ENCODE data around the gene NRXN3. TPM values are rescaled to one million over a fixed set of nuclear protein-coding genes. Genes with fewer than 3 reads are reported as not detected.

The NRXN3 gene
- total and polyA plus RNA-seq, 2 experiments from 2014 or later = 5.7 to 7.1 TPM

DNA sequence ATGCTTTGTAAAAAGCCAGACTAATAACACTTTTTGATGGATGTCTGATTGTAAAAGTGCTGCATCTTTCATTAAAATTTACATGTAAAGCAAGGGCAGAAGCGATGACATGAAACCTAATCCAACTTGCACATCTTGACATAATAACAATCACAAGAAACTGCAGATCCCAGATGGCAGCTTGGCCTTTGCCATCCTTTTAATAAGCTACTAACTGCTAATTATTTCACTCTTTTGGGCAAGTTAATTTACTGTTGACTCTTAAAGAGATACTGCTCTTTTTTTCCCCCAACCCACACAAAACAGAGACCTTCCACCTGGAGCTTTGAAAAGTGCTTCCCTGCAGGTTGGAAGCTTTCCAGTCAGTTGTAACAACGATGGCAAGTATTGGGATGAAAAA, 137.5 kb downstream of the NRXN3 start:
- H3K79me2 ChIP-seq = no peaks in the 10 kb centered on the region
- H3K27ac ChIP-seq = no peak overlapping the region
- no peak overlapping the region for H2AFZ ChIP-seq
- no peaks in the 10 kb centered on the region for H3K9me2 ChIP-seq (replicated peaks; ENCODE audit: insufficient read depth)
- H4K20me1 ChIP-seq (ENCODE audit: insufficient read depth, poor library complexity, severe bottlenecking) = no peaks in the 10 kb centered on the region
- 76% methylated on average over 2 of the region's 2 CpGs for WGBS (ENCODE audit: low lambda C conversion rate, missing lambda C conversion rate)
- H3K9me3 ChIP-seq (ENCODE audit: low read depth) = no peaks in the 10 kb centered on the region
- no peak overlapping the region for H3K4me3 ChIP-seq
- no peak overlapping the region for H3K4me2 ChIP-seq
- DNase-seq (ENCODE audit: low spot score) = no peak
- no peak for TF ChIP-seq EZH2phosphoT487 (IDR thresholded peaks at IDR 0.05; ENCODE audit: low read depth, severe bottlenecking, unreplicated experiment)
- TF ChIP-seq EZH2 (IDR thresholded peaks at IDR 0.05; ENCODE audit: borderline replicate concordance) = no peak
- TF ChIP-seq, protein P1, sequence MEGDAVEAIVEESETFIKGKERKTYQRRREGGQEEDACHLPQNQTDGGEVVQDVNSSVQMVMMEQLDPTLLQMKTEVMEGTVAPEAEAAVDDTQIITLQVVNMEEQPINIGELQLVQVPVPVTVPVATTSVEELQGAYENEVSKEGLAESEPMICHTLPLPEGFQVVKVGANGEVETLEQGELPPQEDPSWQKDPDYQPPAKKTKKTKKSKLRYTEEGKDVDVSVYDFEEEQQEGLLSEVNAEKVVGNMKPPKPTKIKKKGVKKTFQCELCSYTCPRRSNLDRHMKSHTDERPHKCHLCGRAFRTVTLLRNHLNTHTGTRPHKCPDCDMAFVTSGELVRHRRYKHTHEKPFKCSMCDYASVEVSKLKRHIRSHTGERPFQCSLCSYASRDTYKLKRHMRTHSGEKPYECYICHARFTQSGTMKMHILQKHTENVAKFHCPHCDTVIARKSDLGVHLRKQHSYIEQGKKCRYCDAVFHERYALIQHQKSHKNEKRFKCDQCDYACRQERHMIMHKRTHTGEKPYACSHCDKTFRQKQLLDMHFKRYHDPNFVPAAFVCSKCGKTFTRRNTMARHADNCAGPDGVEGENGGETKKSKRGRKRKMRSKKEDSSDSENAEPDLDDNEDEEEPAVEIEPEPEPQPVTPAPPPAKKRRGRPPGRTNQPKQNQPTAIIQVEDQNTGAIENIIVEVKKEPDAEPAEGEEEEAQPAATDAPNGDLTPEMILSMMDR (IDR thresholded peaks at IDR 0.05; ENCODE audit: poor library complexity) = no peak
- no peaks in the 10 kb centered on the region for H3K27me3 ChIP-seq
- H3K36me3 ChIP-seq (replicated peaks; ENCODE audit: insufficient read depth, low read depth) = no peaks in the 10 kb centered on the region
- no peaks in the 10 kb centered on the region for H3K4me1 ChIP-seq (ENCODE audit: insufficient read depth)

DNA sequence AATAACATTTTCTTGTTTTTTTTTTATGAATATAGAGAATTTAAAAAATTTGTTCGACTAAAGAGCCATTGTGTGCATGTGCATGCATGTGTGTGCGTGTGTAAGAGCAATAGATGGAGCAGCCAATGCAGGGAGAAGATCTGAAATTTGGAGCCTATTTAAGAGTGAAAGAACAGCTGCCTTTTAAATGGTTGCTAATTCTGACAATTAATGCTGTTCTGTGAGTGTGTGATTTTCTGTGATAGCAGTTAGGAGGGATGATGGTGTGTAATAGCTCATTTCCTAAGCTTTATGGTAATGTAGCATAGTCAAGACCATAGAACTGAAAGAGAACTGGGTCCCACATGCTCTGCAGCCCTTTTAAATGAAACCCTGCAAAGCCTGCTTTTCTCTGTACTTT, 137.9 kb downstream of the NRXN3 start:
- H4K20me1 ChIP-seq (ENCODE audit: insufficient read depth, poor library complexity, severe bottlenecking) = no peaks in the 10 kb centered on the region
- no peak overlapping the region for H3K27ac ChIP-seq
- H3K9me3 ChIP-seq (ENCODE audit: low read depth) = no peaks in the 10 kb centered on the region
- H3K9me2 ChIP-seq (replicated peaks; ENCODE audit: insufficient read depth) = no peaks in the 10 kb centered on the region
- no peaks in the 10 kb centered on the region for H3K27me3 ChIP-seq
- 82% methylated on average over 2 of the region's 2 CpGs for WGBS (ENCODE audit: low lambda C conversion rate, missing lambda C conversion rate)
- H3K4me3 ChIP-seq = no peak overlapping the region
- DNase-seq (ENCODE audit: low spot score) = no peak
- H3K4me1 ChIP-seq (ENCODE audit: insufficient read depth) = no peaks in the 10 kb centered on the region
- H2AFZ ChIP-seq = no peak overlapping the region
- H3K79me2 ChIP-seq = no peaks in the 10 kb centered on the region
- H3K36me3 ChIP-seq (replicated peaks; ENCODE audit: insufficient read depth, low read depth) = no peaks in the 10 kb centered on the region
- H3K4me2 ChIP-seq = no peak overlapping the region
- TF ChIP-seq EZH2 (IDR thresholded peaks at IDR 0.05; ENCODE audit: borderline replicate concordance) = no peak
- TF ChIP-seq, protein P1 (IDR thresholded peaks at IDR 0.05; ENCODE audit: poor library complexity) = no peak
- TF ChIP-seq EZH2phosphoT487 (IDR thresholded peaks at IDR 0.05; ENCODE audit: low read depth, severe bottlenecking, unreplicated experiment) = no peak

DNA sequence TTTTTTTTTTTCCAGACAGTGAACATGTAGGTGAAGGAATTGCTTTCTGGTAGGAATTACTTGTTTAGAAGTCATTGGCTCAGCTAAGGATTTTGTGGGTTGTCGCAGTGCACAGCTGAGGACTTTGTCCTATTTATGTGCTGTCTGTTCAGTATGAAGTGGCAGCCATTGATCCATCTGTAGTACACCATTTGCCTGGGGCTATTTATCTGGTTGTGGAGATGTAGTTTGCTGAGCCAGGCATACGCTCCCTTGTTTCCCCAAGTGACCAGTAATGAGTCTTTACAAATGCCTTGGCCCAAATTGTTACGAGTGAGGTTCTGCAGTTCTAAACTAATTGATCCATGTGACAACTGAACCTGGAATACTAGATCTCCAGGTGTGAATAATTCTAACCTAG, 140.1 kb downstream of the NRXN3 start:
- H3K27ac ChIP-seq = no peak overlapping the region
- DNase-seq (ENCODE audit: low spot score) = no peak
- H3K9me3 ChIP-seq (ENCODE audit: low read depth) = no peaks in the 10 kb centered on the region
- 69% methylated on average over 3 of the region's 3 CpGs for WGBS (ENCODE audit: low lambda C conversion rate, missing lambda C conversion rate)
- no peaks in the 10 kb centered on the region for H3K4me1 ChIP-seq (ENCODE audit: insufficient read depth)
- H3K27me3 ChIP-seq = no peaks in the 10 kb centered on the region
- no peak overlapping the region for H2AFZ ChIP-seq
- TF ChIP-seq, protein P1 (IDR thresholded peaks at IDR 0.05; ENCODE audit: poor library complexity) = no peak
- TF ChIP-seq EZH2phosphoT487 (IDR thresholded peaks at IDR 0.05; ENCODE audit: low read depth, severe bottlenecking, unreplicated experiment) (no peak), EZH2 (IDR thresholded peaks at IDR 0.05; ENCODE audit: borderline replicate concordance) (no peak)
- H3K79me2 ChIP-seq = no peaks in the 10 kb centered on the region
- no peak overlapping the region for H3K4me3 ChIP-seq
- no peaks in the 10 kb centered on the region for H3K36me3 ChIP-seq (replicated peaks; ENCODE audit: insufficient read depth, low read depth)
- H3K4me2 ChIP-seq = no peak overlapping the region
- no peaks in the 10 kb centered on the region for H3K9me2 ChIP-seq (replicated peaks; ENCODE audit: insufficient read depth)
- no peaks in the 10 kb centered on the region for H4K20me1 ChIP-seq (ENCODE audit: insufficient read depth, poor library complexity, severe bottlenecking)

DNA sequence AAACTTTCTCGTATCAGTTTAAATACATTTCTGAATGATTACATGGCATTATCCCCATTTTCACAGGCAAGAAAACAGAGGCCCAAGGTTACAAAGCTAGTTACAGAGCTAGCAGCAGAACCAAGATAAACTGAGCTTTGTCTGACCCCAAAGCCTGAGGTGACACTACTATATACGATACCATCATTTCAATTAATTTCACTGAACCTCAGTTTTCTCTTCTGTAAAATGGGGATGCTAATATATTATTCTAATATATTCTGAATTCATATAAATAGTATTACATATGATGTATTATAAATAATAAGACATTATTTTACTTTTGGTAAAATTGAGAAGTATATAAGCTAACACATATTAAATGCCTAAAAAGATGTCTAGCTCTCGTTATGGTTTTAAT, 143.3 kb downstream of the NRXN3 start:
- H3K9me2 ChIP-seq (replicated peaks; ENCODE audit: insufficient read depth) = no peaks in the 10 kb centered on the region
- no peaks in the 10 kb centered on the region for H3K4me1 ChIP-seq (ENCODE audit: insufficient read depth)
- H3K9me3 ChIP-seq (ENCODE audit: low read depth) = no peaks in the 10 kb centered on the region
- no peaks in the 10 kb centered on the region for H3K36me3 ChIP-seq (replicated peaks; ENCODE audit: insufficient read depth, low read depth)
- no peak overlapping the region for H3K4me3 ChIP-seq
- no peaks in the 10 kb centered on the region for H4K20me1 ChIP-seq (ENCODE audit: insufficient read depth, poor library complexity, severe bottlenecking)
- TF ChIP-seq EZH2 (IDR thresholded peaks at IDR 0.05; ENCODE audit: borderline replicate concordance) (no peak), EZH2phosphoT487 (IDR thresholded peaks at IDR 0.05; ENCODE audit: low read depth, severe bottlenecking, unreplicated experiment) (no peak)
- TF ChIP-seq, protein P1 (IDR thresholded peaks at IDR 0.05; ENCODE audit: poor library complexity) = no peak
- no peak overlapping the region for H2AFZ ChIP-seq
- no peak for DNase-seq (ENCODE audit: low spot score)
- H3K79me2 ChIP-seq = no peaks in the 10 kb centered on the region
- no peaks in the 10 kb centered on the region for H3K27me3 ChIP-seq
- no peak overlapping the region for H3K4me2 ChIP-seq
- 93% methylated on average over 3 of the region's 3 CpGs for WGBS (ENCODE audit: low lambda C conversion rate, missing lambda C conversion rate)
- H3K27ac ChIP-seq = no peak overlapping the region
